HL-60 (cell line): ENCODE results near the gene SLC12A3.

Experiments
- DNase-seq, 2 experiments: peaks; one replicate each; pipeline ENCODE4 v3.0.0-alpha.2; 2010 to 2020; ENCODE audit warnings: low read depth in 1 of 2, low spot score in 1 of 2
- H3K27ac ChIP-seq: fragments of 250-450 bp; sonication (Bioruptor Pico); replicated peaks from 2 replicates; pipeline ENCODE4 v1.5.1; 2020; ENCODE audit warnings: mild to moderate bottlenecking, moderate library complexity
- H3K27me3 ChIP-seq: fragments of 250-450 bp; sonication (Bioruptor Pico); 2 replicates; pipeline ENCODE4 v1.5.1; 2021; ENCODE audit warnings: mild to moderate bottlenecking, moderate library complexity; ENCODE audit not compliant: insufficient read depth, poor library complexity, severe bottlenecking
- H3K4me3 ChIP-seq: replicated peaks from 2 replicates; pipeline ENCODE4 v1.5.1; 2011; ENCODE audit warnings: mild to moderate bottlenecking, control low read depth, low read length; ENCODE audit not compliant: insufficient read depth
- GABPA ChIP-seq: IDR thresholded peaks from 2 replicates; pipeline ENCODE4 v1.6.1; 2012; ENCODE audit warnings: low read depth
- POLR2AphosphoS5 ChIP-seq: IDR thresholded peaks from 2 replicates; pipeline ENCODE4 v1.6.1; 2012; ENCODE audit warnings: low read depth
- REST ChIP-seq: IDR thresholded peaks from 2 replicates; pipeline ENCODE4 v1.6.1; 2012; ENCODE audit warnings: low read depth; ENCODE audit not compliant: insufficient replicate concordance
- SPI1 ChIP-seq: IDR thresholded peaks from 2 replicates; pipeline ENCODE4 v1.6.1; 2012; ENCODE audit warnings: low read depth, mild to moderate bottlenecking, borderline replicate concordance
- TF ChIP-seq, protein P1 (sequence below): IDR thresholded peaks from one replicate; pipeline ENCODE4 v1.5.1; 2011; ENCODE audit warnings: low read length, control low read depth, inconsistent platforms; ENCODE audit not compliant: insufficient read depth

Gene SLC12A3

DNA sequence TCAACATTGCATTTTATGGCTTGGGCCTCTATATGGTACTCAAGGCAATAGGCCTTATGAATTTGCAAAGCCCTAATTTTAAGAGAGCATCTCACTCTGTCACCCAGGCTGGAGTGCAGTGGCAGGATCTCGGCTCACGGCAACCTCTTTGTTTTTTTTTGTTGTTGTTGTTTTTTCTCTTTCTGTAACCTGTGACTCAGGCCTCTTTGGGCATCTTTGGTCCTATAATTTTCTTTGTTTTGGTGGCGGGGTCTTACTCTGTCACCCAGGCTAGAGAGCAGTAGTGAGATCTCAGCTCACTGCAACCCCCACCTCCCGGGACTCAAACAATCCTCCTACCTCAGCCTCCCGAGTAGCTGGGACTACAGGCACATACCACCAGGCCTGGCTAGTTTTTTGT lies 45.1 kb downstream of the SLC12A3 start:
- Histone ChIP-seq H3K27ac (peak overlapping the region; percentile 8; the same call in 1 of the 2 replicates), H3K27me3 (no peaks in the 10 kb centered on the region), H3K4me3 (no peak overlapping the region)
- DNase-seq: no peak
- TF ChIP-seq, protein P1, sequence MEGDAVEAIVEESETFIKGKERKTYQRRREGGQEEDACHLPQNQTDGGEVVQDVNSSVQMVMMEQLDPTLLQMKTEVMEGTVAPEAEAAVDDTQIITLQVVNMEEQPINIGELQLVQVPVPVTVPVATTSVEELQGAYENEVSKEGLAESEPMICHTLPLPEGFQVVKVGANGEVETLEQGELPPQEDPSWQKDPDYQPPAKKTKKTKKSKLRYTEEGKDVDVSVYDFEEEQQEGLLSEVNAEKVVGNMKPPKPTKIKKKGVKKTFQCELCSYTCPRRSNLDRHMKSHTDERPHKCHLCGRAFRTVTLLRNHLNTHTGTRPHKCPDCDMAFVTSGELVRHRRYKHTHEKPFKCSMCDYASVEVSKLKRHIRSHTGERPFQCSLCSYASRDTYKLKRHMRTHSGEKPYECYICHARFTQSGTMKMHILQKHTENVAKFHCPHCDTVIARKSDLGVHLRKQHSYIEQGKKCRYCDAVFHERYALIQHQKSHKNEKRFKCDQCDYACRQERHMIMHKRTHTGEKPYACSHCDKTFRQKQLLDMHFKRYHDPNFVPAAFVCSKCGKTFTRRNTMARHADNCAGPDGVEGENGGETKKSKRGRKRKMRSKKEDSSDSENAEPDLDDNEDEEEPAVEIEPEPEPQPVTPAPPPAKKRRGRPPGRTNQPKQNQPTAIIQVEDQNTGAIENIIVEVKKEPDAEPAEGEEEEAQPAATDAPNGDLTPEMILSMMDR: no peak
- TF ChIP-seq SPI1 (no peak), REST (no peak), GABPA (no peak), POLR2AphosphoS5 (no peak)

GRCh38 chr16:56910654-56911539 lies 45.9 kb downstream of the SLC12A3 start:
- Histone ChIP-seq H3K27me3 (no peaks in the 10 kb centered on the region), H3K4me3 (no peak overlapping the region), H3K27ac (peak overlapping the region; percentile 8; the same call in 1 of the 2 replicates)
- DNase-seq: peak; percentile 85 to 93
- TF ChIP-seq REST: no peak
- TF ChIP-seq SPI1: peak; percentile 84
- TF ChIP-seq POLR2AphosphoS5: peak; percentile 74

- no peak overlapping the region for H3K27ac ChIP-seq
These were observed 47.0 kb downstream of the SLC12A3 start for GRCh38 chr16:56911771-56912571.

More at GRCh38 chr16:56911771-56912571, 47.0 kb downstream of the SLC12A3 start:
- H3K4me3 ChIP-seq: no peak overlapping the region
- DNase-seq: peak; percentile 4 to 47
- H3K27me3 ChIP-seq: no peaks in the 10 kb centered on the region
- TF ChIP-seq REST (no peak), SPI1 (0 out of 2 replicates have a peak, but pooled peaks have one; percentile 34)
